Measurements from ENCODE around the gene RHO. TPM values are rescaled to one million over a fixed set of nuclear protein-coding genes. Genes with fewer than 3 reads are reported as not detected.

The RHO gene
- total and polyA plus RNA-seq, 5 donors from 2014 or later, result not detected

DNA sequence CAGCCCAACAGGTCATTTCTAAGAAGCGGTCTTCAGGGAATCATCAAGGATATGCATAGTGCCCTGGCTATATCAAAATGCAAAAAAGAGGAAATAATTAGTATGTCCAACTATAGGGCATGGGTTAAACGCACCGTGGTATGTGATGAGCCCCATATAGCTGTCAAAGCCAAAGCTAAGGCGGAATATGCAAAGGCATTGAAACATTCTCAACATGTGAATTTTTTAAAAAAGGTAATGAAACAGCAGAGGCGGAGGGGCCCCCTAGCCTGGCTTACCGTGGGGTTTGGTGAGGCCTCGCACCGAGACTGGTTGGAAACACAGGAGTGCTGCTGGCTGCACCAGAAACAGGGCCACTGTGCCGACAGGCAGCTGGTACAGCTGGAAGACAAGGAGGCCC lies 54.9 kb downstream of the RHO start:
- no peaks in the 10 kb centered on the region for H3K27me3 Mint-ChIP-seq
- no peak overlapping the region for H3K4me3 ChIP-seq (ENCODE audit: low read depth, low read length)
- DNase-seq, result no peak
- H3K9me3 ChIP-seq (ENCODE audit: control insufficient read depth in 2 of 2, low read length in 2 of 2), result no peaks in the 10 kb centered on the region
- H3K9me3 Mint-ChIP-seq, result no peaks in the 10 kb centered on the region
- peaks cover 5% of the 10 kb centered on the region for H3K4me1 ChIP-seq (ENCODE audit: control insufficient read depth, insufficient read depth, low read length, poor library complexity, severe bottlenecking)
- no peaks in the 10 kb centered on the region for H3K27me3 ChIP-seq (ENCODE audit: control insufficient read depth, insufficient read depth, low read length)
- no peaks in the 10 kb centered on the region for H3K36me3 Mint-ChIP-seq
- H3K4me1 Mint-ChIP-seq, result peaks cover 0 to 7% (median 0%) of the 10 kb centered on the region in 4 donors
- ATAC-seq (ENCODE audit: low read depth in 2 of 2), result no peak
- H3K36me3 ChIP-seq (ENCODE audit: control insufficient read depth, insufficient read depth, low read length), result no peaks in the 10 kb centered on the region
- H3K27ac ChIP-seq (ENCODE audit: insufficient read depth, low read length, poor library complexity, severe bottlenecking), result no peak overlapping the region
- no peak overlapping the region for H3K4me3 Mint-ChIP-seq
- H3K27ac Mint-ChIP-seq, result peak overlapping the region in 1 of 3 donors; percentile 92

DNA sequence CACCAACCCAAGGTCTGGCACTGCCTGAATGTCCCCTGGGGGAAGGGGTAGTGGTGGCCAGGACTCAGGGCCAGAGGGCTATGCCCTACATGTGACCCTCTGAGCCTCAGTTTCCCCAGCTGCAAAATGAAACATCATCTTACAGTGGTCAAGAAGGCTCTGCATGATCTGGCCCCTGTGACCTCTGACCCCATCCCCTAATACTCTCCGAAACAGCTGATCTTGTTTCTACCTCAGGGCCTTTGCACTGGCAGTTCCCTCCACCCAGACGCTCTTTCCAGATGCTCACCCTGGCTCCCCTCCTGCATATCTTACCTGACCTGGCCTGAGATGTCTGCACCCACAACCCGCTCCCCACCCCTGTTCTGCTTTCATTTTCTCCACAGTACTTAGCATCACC lies 56.2 kb downstream of the RHO start:
- no peak for ATAC-seq (ENCODE audit: low read depth in 2 of 2)
- Mint-ChIP-seq H3K4me1 (no peaks in the 10 kb centered on the region), H3K27me3 (no peaks in the 10 kb centered on the region), H3K9me3 (no peaks in the 10 kb centered on the region), H3K27ac (no peak overlapping the region), H3K4me3 (no peak overlapping the region), H3K36me3 (no peaks in the 10 kb centered on the region)
- H3K36me3 ChIP-seq (ENCODE audit: control insufficient read depth, insufficient read depth, low read length), result no peaks in the 10 kb centered on the region
- DNase-seq, result no peak
- H3K4me3 ChIP-seq (ENCODE audit: low read depth, low read length), result no peak overlapping the region
- no peaks in the 10 kb centered on the region for H3K9me3 ChIP-seq (ENCODE audit: control insufficient read depth in 2 of 2, low read length in 2 of 2)
- H3K27me3 ChIP-seq (ENCODE audit: control insufficient read depth, insufficient read depth, low read length), result no peaks in the 10 kb centered on the region
- no peak overlapping the region for H3K27ac ChIP-seq (ENCODE audit: insufficient read depth, low read length, poor library complexity, severe bottlenecking)
- no peaks in the 10 kb centered on the region for H3K4me1 ChIP-seq (ENCODE audit: control insufficient read depth, insufficient read depth, low read length, poor library complexity, severe bottlenecking)

Other genes with a start within 250 kb of the RHO start
- gene HMCES, start 249.8 kb upstream of the RHO start, total RNA-seq, result 64.1 TPM
- 100 to 1,000 TPM in 2 of 4 donors, 10 to 100 TPM in 2; 90.9 to 115 (median 100) TPM for gene HMCES, start 249.8 kb upstream of the RHO start, polyA plus RNA-seq
- 2.2 TPM for gene EFCAB12, start 100.0 kb upstream of the RHO start, total RNA-seq
- under 1 TPM in 3 of 4 donors, not detected in 1; 0.05 to 0.13 (median 0.05) TPM for gene EFCAB12, start 100.0 kb upstream of the RHO start, polyA plus RNA-seq
- 44.6 TPM for gene MBD4, start 88.7 kb upstream of the RHO start, total RNA-seq
- 10 to 100 TPM; 37.0 to 46.7 (median 42.3) TPM for gene MBD4, start 88.7 kb upstream of the RHO start, polyA plus RNA-seq
- gene IFT122, start 88.4 kb upstream of the RHO start, total RNA-seq, result 19.3 TPM
- 1 to 10 TPM; 2.5 to 5.3 (median 3.8) TPM for gene IFT122, start 88.4 kb upstream of the RHO start, polyA plus RNA-seq
- not detected for gene H1-8, start 14.5 kb downstream of the RHO start, total RNA-seq
- not detected for gene H1-8, start 14.5 kb downstream of the RHO start, polyA plus RNA-seq
- 11.3 TPM for gene PLXND1, start 78.0 kb downstream of the RHO start, total RNA-seq
- gene PLXND1, start 78.0 kb downstream of the RHO start, polyA plus RNA-seq, result under 1 TPM in 3 of 4 donors, not detected in 1; 0.48 to 0.88 (median 0.79) TPM